Stimulated activated CD4-positive, alpha-beta T cell treated with anti-CD3 and anti-CD28 coated beads, Interleukin-1b, Interleukin-23, amount 100 ng/mL, for 48 hours (primary cell): ENCODE data around the gene TSPAN13.

Experiments
- DNase-seq: peaks from one replicate; pipeline ENCODE4 v3.0.0-alpha.2; 2020

TSPAN13 gene

GRCh38 chr7:16816824-16817223 lies 63.3 kb downstream of the TSPAN13 start:
- DNase-seq, result no peak

GRCh38 chr7:16817536-16817935 lies 64.0 kb downstream of the TSPAN13 start:
- no peak for DNase-seq

- DNase-seq, result no peak
Observed at GRCh38 chr7:16818732-16819131, 65.2 kb downstream of the TSPAN13 start.

GRCh38 chr7:16822029-16822428 lies 68.5 kb downstream of the TSPAN13 start:
- no peak for DNase-seq

GRCh38 chr7:16826060-16826459 lies 72.5 kb downstream of the TSPAN13 start:
- no peak for DNase-seq

- DNase-seq, result no peak
Observed at GRCh38 chr7:16833373-16833772, 79.8 kb downstream of the TSPAN13 start.
